HG03097 (cell line): ENCODE data around the gene CETN1.

Experiments
- ATAC-seq: cut with Tn5 transposase; IDR thresholded peaks from one replicate; pipeline ENCODE4 v1.9.1; 2021; ENCODE audit not compliant: unreplicated experiment, low FRiP score

Gene CETN1

GRCh38 chr18:580154-580553 is at the start of gene CETN1:
TSS of gene CETN1 (plus strand) at chr18:580380. CDS start at chr18:580409, 29 bp downstream.
- no peak for ATAC-seq

- ATAC-seq: no peak
Observed at GRCh38 chr18:532018-532417, 48.2 kb upstream of the CETN1 start.

- ATAC-seq: no peak
Observed at GRCh38 chr18:532632-533031, 47.5 kb upstream of the CETN1 start.

GRCh38 chr18:533995-534601 is 46.1 kb upstream of the CETN1 start:
- no peak for ATAC-seq

GRCh38 chr18:543447-544078 is 36.6 kb upstream of the CETN1 start:
- ATAC-seq: no peak

- no peak for ATAC-seq
Observed at GRCh38 chr18:549967-550366, 30.2 kb upstream of the CETN1 start.

GRCh38 chr18:551404-552061 is 28.6 kb upstream of the CETN1 start:
- ATAC-seq: no peak

- ATAC-seq: no peak
Observed at GRCh38 chr18:555705-556457, 24.3 kb upstream of the CETN1 start.

- no peak for ATAC-seq
Observed at GRCh38 chr18:564708-565561, 15.2 kb upstream of the CETN1 start.

GRCh38 chr18:565562-566061 is 14.6 kb upstream of the CETN1 start:
- no peak for ATAC-seq

GRCh38 chr18:567122-567521 is 13.1 kb upstream of the CETN1 start:
- no peak for ATAC-seq

- no peak for ATAC-seq
Observed at GRCh38 chr18:568731-569130, 11.4 kb upstream of the CETN1 start.

- ATAC-seq: no peak
Observed at GRCh38 chr18:570256-570655, 9.9 kb upstream of the CETN1 start.

GRCh38 chr18:570697-571096 is 9.5 kb upstream of the CETN1 start:
- no peak for ATAC-seq

- ATAC-seq: no peak
Observed at GRCh38 chr18:572091-572830, 7.9 kb upstream of the CETN1 start.

- ATAC-seq: no peak
Observed at GRCh38 chr18:572831-573289, 7.3 kb upstream of the CETN1 start.

GRCh38 chr18:573385-573784 is 6.8 kb upstream of the CETN1 start:
- no peak for ATAC-seq

GRCh38 chr18:574149-574860 is 5.9 kb upstream of the CETN1 start:
- no peak for ATAC-seq
